ENCODE results near the gene CCDC50.

GRCh38 chr3:191338177-191338488 is 8.9 kb downstream of the CCDC50 start:
- no peak for TF ChIP-seq POLR2AphosphoS5 (IDR thresholded peaks at IDR 0.05; ENCODE audit: insufficient read depth in 1 of 2, low read depth in 1 of 2)
- TF ChIP-seq, protein P1, sequence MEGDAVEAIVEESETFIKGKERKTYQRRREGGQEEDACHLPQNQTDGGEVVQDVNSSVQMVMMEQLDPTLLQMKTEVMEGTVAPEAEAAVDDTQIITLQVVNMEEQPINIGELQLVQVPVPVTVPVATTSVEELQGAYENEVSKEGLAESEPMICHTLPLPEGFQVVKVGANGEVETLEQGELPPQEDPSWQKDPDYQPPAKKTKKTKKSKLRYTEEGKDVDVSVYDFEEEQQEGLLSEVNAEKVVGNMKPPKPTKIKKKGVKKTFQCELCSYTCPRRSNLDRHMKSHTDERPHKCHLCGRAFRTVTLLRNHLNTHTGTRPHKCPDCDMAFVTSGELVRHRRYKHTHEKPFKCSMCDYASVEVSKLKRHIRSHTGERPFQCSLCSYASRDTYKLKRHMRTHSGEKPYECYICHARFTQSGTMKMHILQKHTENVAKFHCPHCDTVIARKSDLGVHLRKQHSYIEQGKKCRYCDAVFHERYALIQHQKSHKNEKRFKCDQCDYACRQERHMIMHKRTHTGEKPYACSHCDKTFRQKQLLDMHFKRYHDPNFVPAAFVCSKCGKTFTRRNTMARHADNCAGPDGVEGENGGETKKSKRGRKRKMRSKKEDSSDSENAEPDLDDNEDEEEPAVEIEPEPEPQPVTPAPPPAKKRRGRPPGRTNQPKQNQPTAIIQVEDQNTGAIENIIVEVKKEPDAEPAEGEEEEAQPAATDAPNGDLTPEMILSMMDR (IDR thresholded peaks at IDR 0.05), result no peak
